ENCODE results near the gene SESN1.

DNA sequence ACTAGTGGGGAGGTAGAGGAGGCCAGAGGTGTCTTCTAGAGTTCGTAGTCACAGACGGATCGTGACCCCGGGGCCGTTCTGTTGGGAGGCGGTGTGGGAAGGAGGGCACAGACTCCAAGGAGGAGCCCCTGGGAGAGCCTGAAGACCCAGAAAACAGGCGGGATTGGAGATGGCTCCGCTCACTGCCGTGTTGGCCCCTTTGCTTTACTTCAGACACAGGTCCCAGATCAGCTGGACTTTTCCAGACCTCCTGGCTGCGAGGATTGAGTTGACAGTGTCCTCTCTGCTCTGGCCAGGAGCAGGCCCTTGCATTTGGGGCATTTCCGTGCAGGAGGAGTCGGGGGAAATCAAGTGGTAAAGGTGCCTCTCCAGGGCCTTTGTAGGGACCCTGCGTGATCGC lies 133.6 kb downstream of the SESN1 start:
- TF ChIP-seq, protein P1, sequence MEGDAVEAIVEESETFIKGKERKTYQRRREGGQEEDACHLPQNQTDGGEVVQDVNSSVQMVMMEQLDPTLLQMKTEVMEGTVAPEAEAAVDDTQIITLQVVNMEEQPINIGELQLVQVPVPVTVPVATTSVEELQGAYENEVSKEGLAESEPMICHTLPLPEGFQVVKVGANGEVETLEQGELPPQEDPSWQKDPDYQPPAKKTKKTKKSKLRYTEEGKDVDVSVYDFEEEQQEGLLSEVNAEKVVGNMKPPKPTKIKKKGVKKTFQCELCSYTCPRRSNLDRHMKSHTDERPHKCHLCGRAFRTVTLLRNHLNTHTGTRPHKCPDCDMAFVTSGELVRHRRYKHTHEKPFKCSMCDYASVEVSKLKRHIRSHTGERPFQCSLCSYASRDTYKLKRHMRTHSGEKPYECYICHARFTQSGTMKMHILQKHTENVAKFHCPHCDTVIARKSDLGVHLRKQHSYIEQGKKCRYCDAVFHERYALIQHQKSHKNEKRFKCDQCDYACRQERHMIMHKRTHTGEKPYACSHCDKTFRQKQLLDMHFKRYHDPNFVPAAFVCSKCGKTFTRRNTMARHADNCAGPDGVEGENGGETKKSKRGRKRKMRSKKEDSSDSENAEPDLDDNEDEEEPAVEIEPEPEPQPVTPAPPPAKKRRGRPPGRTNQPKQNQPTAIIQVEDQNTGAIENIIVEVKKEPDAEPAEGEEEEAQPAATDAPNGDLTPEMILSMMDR (IDR thresholded peaks at IDR 0.05) = no peak
- TF ChIP-seq EZH2phosphoT487 (IDR thresholded peaks at IDR 0.05) (no peak), EZH2 (IDR thresholded peaks at IDR 0.05) (no peak)

Data from neural progenitor cell (in vitro differentiated cells).